ENCODE results near the gene DAW1.
A peak's percentile ranks its signal among the peaks of the same experiment; 100 is the strongest.

DAW1 gene

GRCh38 chr2:227871375-227871791 is at the start of gene DAW1:
TSS of gene DAW1 (plus strand) at chr2:227871631. CDS start at chr2:227871690, 59 bp downstream.
- peak; percentile 23 for DNase-seq

GRCh38 chr2:227822416-227823003 is 48.9 kb upstream of the DAW1 start:
- DNase-seq, result no peak

- DNase-seq, result no peak
These were observed 47.5 kb upstream of the DAW1 start for GRCh38 chr2:227823922-227824321.

- DNase-seq, result no peak
These were observed 46.7 kb upstream of the DAW1 start for GRCh38 chr2:227824711-227825110.

- DNase-seq, result no peak
These were observed 45.4 kb upstream of the DAW1 start for GRCh38 chr2:227826019-227826521.

GRCh38 chr2:227826563-227826962 is 44.9 kb upstream of the DAW1 start:
- DNase-seq, result no peak

GRCh38 chr2:227827143-227827542 is 44.3 kb upstream of the DAW1 start:
- DNase-seq, result peak; percentile 45

- no peak for DNase-seq
These were observed 42.9 kb upstream of the DAW1 start for GRCh38 chr2:227828477-227828912.

- DNase-seq, result peak; percentile 32
These were observed 42.1 kb upstream of the DAW1 start for GRCh38 chr2:227829337-227829736.

GRCh38 chr2:227834423-227834822 is 37.0 kb upstream of the DAW1 start:
- no peak for DNase-seq

GRCh38 chr2:227834916-227835650 is 36.3 kb upstream of the DAW1 start:
- DNase-seq, result peak; percentile 67

- peak; percentile 78 for DNase-seq
These were observed 31.9 kb upstream of the DAW1 start for GRCh38 chr2:227839339-227840129.

- DNase-seq, result peak; percentile 36
These were observed 24.6 kb upstream of the DAW1 start for GRCh38 chr2:227846831-227847230.

GRCh38 chr2:227848146-227848545 is 23.3 kb upstream of the DAW1 start:
- DNase-seq, result no peak

- no peak for DNase-seq
These were observed 22.8 kb upstream of the DAW1 start for GRCh38 chr2:227848586-227848985.

- DNase-seq, result no peak
These were observed 21.5 kb upstream of the DAW1 start for GRCh38 chr2:227849906-227850305.

GRCh38 chr2:227853204-227853629 is 18.2 kb upstream of the DAW1 start:
- no peak for DNase-seq

- no peak for DNase-seq
These were observed 17.6 kb upstream of the DAW1 start for GRCh38 chr2:227853765-227854271.

- DNase-seq, result no peak
These were observed 16.0 kb upstream of the DAW1 start for GRCh38 chr2:227855440-227855839.

GRCh38 chr2:227856697-227857096 is 14.7 kb upstream of the DAW1 start:
- DNase-seq, result no peak

GRCh38 chr2:227860221-227860641 is 11.2 kb upstream of the DAW1 start:
- DNase-seq, result no peak

- no peak for DNase-seq
These were observed 10.4 kb upstream of the DAW1 start for GRCh38 chr2:227861011-227861410.

GRCh38 chr2:227862227-227862740 is 9.1 kb upstream of the DAW1 start:
- peak; percentile 74 for DNase-seq
